Stimulated activated CD8-positive, alpha-beta memory T cell treated with anti-CD3 and anti-CD28 coated beads, Interleukin-2, amount 100 ng/mL, for 1 hour (primary cell): ENCODE data around the gene TLCD1.

ENCODE experiments used
- DNase-seq, 2 donors: peaks; one replicate each; pipeline ENCODE4 v3.0.0-alpha.2; 2020; ENCODE audit warnings: low read depth in 2 of 2

TLCD1 gene

GRCh38 chr17:28726226-28726626 lies at the start of gene TLCD1:
TSS of gene TLCD1 (minus strand) at chr17:28726233. CDS start at chr17:28726097, 136 bp downstream.
- DNase-seq: peak; percentile 18 to 50

GRCh38 chr17:28774206-28774605 lies 48.2 kb upstream of the TLCD1 start:
- DNase-seq: no peak

GRCh38 chr17:28773736-28774135 lies 47.7 kb upstream of the TLCD1 start:
- DNase-seq: no peak

- DNase-seq: no peak
These were observed 39.0 kb upstream of the TLCD1 start for GRCh38 chr17:28765038-28765437.

GRCh38 chr17:28763804-28764266 lies 37.8 kb upstream of the TLCD1 start:
- peak; percentile 54 to 60 for DNase-seq

- no peak for DNase-seq
These were observed 37.2 kb upstream of the TLCD1 start for GRCh38 chr17:28763137-28763799.

- no peak for DNase-seq
These were observed 34.8 kb upstream of the TLCD1 start for GRCh38 chr17:28760601-28761562.

GRCh38 chr17:28759256-28759865 lies 33.3 kb upstream of the TLCD1 start:
- no peak for DNase-seq

GRCh38 chr17:28758411-28759121 lies 32.5 kb upstream of the TLCD1 start:
- no peak for DNase-seq

GRCh38 chr17:28756049-28756804 lies 30.2 kb upstream of the TLCD1 start:
- no peak for DNase-seq

- no peak for DNase-seq
These were observed 29.5 kb upstream of the TLCD1 start for GRCh38 chr17:28755486-28755885.

- DNase-seq: no peak
These were observed 25.8 kb upstream of the TLCD1 start for GRCh38 chr17:28751600-28752366.

GRCh38 chr17:28750178-28751047 lies 24.4 kb upstream of the TLCD1 start:
- peak; percentile 73 to 76 for DNase-seq

GRCh38 chr17:28749516-28750177 lies 23.6 kb upstream of the TLCD1 start:
- no peak for DNase-seq

GRCh38 chr17:28748852-28749515 lies 23.0 kb upstream of the TLCD1 start:
- DNase-seq: no peak

GRCh38 chr17:28747801-28748750 lies 22.0 kb upstream of the TLCD1 start:
- DNase-seq: no peak
